Right ventricle myocardium inferior (tissue), 1 donor: ENCODE data around the gene RBM20. TPM values are rescaled to one million over a fixed set of nuclear protein-coding genes. Genes with fewer than 3 reads are reported as not detected.
"Not testable (repeated sequence)": the region's sequence is repeated elsewhere in the genome, so short reads cannot be mapped to it uniquely, and the experiment has no call there.

Experiments
- ATAC-seq: fragments of 200-7000 bp; cut with Tn5 transposase; one replicate; pipeline ENCODE4 v1.9.1; 2020; ENCODE audit warnings: mild to moderate bottlenecking, moderate library complexity
- DNase-seq: peaks from one replicate; pipeline ENCODE4 v3.0.0; 2021; ENCODE audit errors: missing footprints
- intact Hi-C: fragments of 100-400 bp; cut with DNase I; formaldehyde crosslinking; loops from one replicate; pipeline ENCODE4 v1.11.0; 2022
- total RNA-seq: library from RNA; stranded (reverse); fragmentation: NEBNext Ultra II Directional; extraction: Animal tissue kit (Norgen Biotek cat#: 25700); gene quantifications from one replicate; pipeline ENCODE4 v1.2.1, GENCODE V29; 2021
- donor health status: DM: no; HTN: yes; CAD: no; lungs with severe emphysema.

Gene RBM20
- total RNA-seq, 1 donor from 2014 or later, result 103 TPM

- ATAC-seq (peak; percentile 26), DNase-seq (no peak)
- intact Hi-C loops, result no loop called here
Measured at GRCh38 chr10:110859206-110859972, 215.3 kb downstream of the RBM20 start.

- DNase-seq, result no peak
- peak; percentile 65 for ATAC-seq
- intact Hi-C loops, result no loop called here
Measured at GRCh38 chr10:110859973-110860376, 215.8 kb downstream of the RBM20 start.

- DNase-seq, result no peak
- intact Hi-C loops, result no loop called here
Measured at GRCh38 chr10:110860576-110861241, 216.6 kb downstream of the RBM20 start.

GRCh38 chr10:110861476-110861875 is 217.3 kb downstream of the RBM20 start:
- intact Hi-C loops, result no loop called here
- DNase-seq (no peak), ATAC-seq (no peak)

More at GRCh38 chr10:110860576-110861241, 216.6 kb downstream of the RBM20 start:
- no peak for ATAC-seq

GRCh38 chr10:110861930-110862649 is 218.0 kb downstream of the RBM20 start:
- DNase-seq, result no peak

GRCh38 chr10:110862961-110863360 is 218.8 kb downstream of the RBM20 start:
- DNase-seq, result no peak
- intact Hi-C loops, result no loop called here
- ATAC-seq, result no peak

More at GRCh38 chr10:110861930-110862649, 218.0 kb downstream of the RBM20 start:
- ATAC-seq, result no peak
- intact Hi-C loops, result no loop called here

GRCh38 chr10:110863361-110863760 is 219.2 kb downstream of the RBM20 start:
- ATAC-seq (no peak), DNase-seq (no peak)
- intact Hi-C loops, result no loop called here

- intact Hi-C loops, result no loop called here
- DNase-seq (no peak), ATAC-seq (no peak)
Measured at GRCh38 chr10:110863956-110864355, 219.8 kb downstream of the RBM20 start.

GRCh38 chr10:110864662-110865140 is 220.6 kb downstream of the RBM20 start:
- ATAC-seq, result peak; percentile 25
- no peak for DNase-seq
- intact Hi-C loops, result no loop called here

- DNase-seq, result no peak
- peak; percentile 66 for ATAC-seq
- intact Hi-C loops, result no loop called here
Measured at GRCh38 chr10:110865186-110865808, 221.2 kb downstream of the RBM20 start.

GRCh38 chr10:110865809-110866482 is 221.8 kb downstream of the RBM20 start:
- intact Hi-C loops, result no loop called here
- no peak for DNase-seq
- no peak for ATAC-seq

GRCh38 chr10:110867011-110867806 is 223.1 kb downstream of the RBM20 start:
- intact Hi-C loops, ATAC-seq, DNase-seq: not testable (repeated sequence)

GRCh38 chr10:110867807-110868465 is 223.8 kb downstream of the RBM20 start:
- intact Hi-C loops, result no loop called here
- ATAC-seq (no peak), DNase-seq (no peak)

GRCh38 chr10:110868981-110869380 is 224.8 kb downstream of the RBM20 start:
- intact Hi-C loops, result no loop called here
- ATAC-seq (no peak), DNase-seq (no peak)

- intact Hi-C loops, result loop anchor here (2.0 to 5.0 kb wide), 3 partner anchors 48 to 114 kb away; partner anchors contain the start of genes BBIP1 and SHOC2
- ATAC-seq (no peak), DNase-seq (no peak)
Measured at GRCh38 chr10:110870823-110871297, 226.7 kb downstream of the RBM20 start.

- ATAC-seq (peak; percentile 96), DNase-seq (peak; percentile 100)
- intact Hi-C loops, result loop anchor here (2.0 to 5.0 kb wide), 3 partner anchors 47 to 114 kb away; partner anchors contain the start of genes BBIP1 and SHOC2
Measured at GRCh38 chr10:110871298-110872084, 227.4 kb downstream of the RBM20 start, which contains the start of gene PDCD4. Gene PDCD4 (plus strand): TSS chr10:110871928. CDS start chr10:110876028, 4,100 bp downstream.
